SKM-1 treated with dmso at 0.1 percent for 144 hours (cell line): ENCODE data around the gene TMEM171.

Experiments used
- DNase-seq: peaks from one replicate; lab custom pipeline; 2025; ENCODE audit not compliant: unreplicated experiment; lab: John Stamatoyannopoulos, UW

The TMEM171 gene

GRCh38 chr5:73119451-73120157 is 771 bp upstream of the TMEM171 start:
- DNase-seq = no peak

GRCh38 chr5:73121119-73121463 is 716 bp downstream of the TMEM171 start:
- no peak for DNase-seq

- no peak for DNase-seq
Observed at GRCh38 chr5:73122875-73123810, 2.8 kb downstream of the TMEM171 start.

DNA sequence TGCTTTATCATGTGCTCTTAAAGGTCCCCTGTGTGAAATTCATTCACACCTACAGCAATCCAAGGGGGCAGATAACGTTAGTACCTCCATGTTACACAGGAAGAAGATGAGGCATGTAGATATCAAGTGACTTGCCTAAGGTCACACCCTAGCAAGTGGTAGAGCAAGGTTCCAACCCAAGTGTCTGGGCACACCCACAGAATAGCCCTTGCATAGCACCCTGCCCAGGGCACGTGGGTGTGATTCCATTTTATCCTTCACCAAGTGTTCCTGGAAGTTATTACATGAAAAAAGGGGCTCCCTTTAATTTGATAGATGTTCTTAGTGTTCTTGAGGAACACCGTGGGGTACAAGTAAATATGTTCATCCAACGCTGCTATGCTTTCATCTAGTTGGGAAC is 4.9 kb downstream of the TMEM171 start:
- no peak for DNase-seq

- DNase-seq = no peak
Observed at GRCh38 chr5:73126381-73126780, 6.0 kb downstream of the TMEM171 start.

DNA sequence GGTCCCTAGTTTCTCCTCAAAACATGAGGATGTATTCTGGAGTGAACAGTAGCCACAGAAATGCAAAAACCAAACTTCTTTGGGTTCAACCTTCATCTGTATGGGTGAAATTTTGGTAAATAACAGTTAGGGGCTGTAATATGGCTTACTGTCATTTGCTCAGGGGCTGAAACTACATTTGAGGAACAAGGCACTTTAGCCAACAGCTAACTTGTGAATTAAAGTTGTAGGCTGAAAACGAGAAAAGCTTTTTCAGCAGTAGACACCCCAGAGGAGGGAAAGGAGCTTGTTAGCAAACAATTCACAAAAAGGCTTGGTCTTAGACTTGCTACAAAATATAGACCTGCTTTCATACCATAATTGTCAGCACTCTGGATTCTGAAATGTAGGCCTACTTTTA is 6.6 kb downstream of the TMEM171 start:
- no peak for DNase-seq

GRCh38 chr5:73129143-73129542 is 8.8 kb downstream of the TMEM171 start:
- DNase-seq = no peak

GRCh38 chr5:73130811-73131210 is 10.4 kb downstream of the TMEM171 start:
- DNase-seq = no peak

- no peak for DNase-seq
Observed at GRCh38 chr5:73131711-73132425, 11.5 kb downstream of the TMEM171 start.

DNA sequence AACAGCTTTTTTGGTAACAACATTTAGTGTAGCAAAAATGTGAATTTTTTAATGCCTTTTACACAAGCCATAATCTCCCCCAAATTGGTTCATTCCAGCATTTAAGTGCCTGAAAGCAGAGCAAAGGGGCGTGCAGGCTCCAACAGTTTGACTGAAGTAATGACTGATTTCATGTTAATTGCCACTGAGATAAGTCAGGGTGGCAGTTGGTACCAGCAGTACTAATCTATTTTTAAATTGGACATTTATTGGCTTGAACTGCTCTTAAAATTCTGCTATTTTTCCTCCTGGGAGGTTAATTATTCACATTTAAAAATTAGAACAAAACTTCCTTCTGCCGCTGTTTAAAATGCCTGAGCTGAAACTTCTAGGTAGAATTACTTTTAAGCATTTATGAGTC is 12.4 kb downstream of the TMEM171 start:
- DNase-seq = no peak

DNA sequence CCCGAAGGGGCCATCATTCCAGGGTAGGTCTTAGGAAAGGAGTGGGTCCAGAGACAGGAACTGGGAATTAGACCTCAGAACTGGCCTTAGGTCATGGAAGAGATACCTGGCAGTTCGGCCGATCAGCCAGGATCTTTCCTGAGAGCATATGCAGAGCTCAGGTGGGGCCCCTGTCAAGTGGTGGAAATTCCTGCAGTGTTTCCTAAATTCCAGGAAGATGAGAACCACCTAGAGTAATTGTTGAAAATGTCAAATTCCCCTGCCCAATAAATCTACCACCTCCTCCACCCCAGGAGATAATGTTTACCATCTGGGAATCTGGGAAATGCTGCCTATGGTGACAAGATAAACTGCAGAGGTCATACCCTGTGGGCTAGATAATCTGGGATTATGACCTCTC is 14.6 kb downstream of the TMEM171 start:
- DNase-seq = no peak

- DNase-seq = peak; percentile 34
Observed at GRCh38 chr5:73135429-73136054, 15.2 kb downstream of the TMEM171 start.

GRCh38 chr5:73136055-73136562 is 15.7 kb downstream of the TMEM171 start:
- no peak for DNase-seq

- no peak for DNase-seq
Observed at GRCh38 chr5:73137563-73138530, 17.5 kb downstream of the TMEM171 start.

- DNase-seq = no peak
Observed at GRCh38 chr5:73139485-73139884, 19.1 kb downstream of the TMEM171 start.

DNA sequence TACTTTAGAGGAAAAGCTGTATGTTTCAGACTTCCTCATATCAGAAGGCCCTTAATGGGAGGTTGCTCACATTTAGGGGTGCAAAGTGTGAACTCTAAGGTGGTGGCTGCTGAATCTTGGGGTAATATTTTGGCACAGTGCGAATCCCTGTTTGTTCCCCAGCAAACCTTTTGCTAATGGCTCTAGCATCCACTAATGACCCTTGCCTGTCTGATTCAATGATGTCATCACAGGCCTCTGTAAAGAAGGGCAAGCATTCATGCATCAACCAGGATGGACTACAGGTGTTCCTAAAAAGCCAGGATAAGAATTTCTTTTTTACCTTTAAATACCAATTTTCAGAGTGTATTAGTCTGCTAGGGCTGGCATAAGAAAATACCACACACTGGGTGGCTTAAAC is 20.4 kb downstream of the TMEM171 start:
- DNase-seq = no peak

GRCh38 chr5:73142035-73142434 is 21.7 kb downstream of the TMEM171 start:
- no peak for DNase-seq

GRCh38 chr5:73143716-73144115 is 23.3 kb downstream of the TMEM171 start:
- no peak for DNase-seq

GRCh38 chr5:73149540-73149939 is 29.2 kb downstream of the TMEM171 start:
- no peak for DNase-seq

GRCh38 chr5:73150876-73151275 is 30.5 kb downstream of the TMEM171 start:
- DNase-seq = no peak
